ENCODE measurements around the gene MEG3. TPM values are rescaled to one million over a fixed set of nuclear protein-coding genes. Genes with fewer than 3 reads are reported as not detected.
"Not testable (repeated sequence)": the region's sequence is repeated elsewhere in the genome, so short reads cannot be mapped to it uniquely, and the experiment has no call there.

Gene MEG3
- total and polyA plus RNA-seq, 5 experiments from 2014 or later: not detected

DNA sequence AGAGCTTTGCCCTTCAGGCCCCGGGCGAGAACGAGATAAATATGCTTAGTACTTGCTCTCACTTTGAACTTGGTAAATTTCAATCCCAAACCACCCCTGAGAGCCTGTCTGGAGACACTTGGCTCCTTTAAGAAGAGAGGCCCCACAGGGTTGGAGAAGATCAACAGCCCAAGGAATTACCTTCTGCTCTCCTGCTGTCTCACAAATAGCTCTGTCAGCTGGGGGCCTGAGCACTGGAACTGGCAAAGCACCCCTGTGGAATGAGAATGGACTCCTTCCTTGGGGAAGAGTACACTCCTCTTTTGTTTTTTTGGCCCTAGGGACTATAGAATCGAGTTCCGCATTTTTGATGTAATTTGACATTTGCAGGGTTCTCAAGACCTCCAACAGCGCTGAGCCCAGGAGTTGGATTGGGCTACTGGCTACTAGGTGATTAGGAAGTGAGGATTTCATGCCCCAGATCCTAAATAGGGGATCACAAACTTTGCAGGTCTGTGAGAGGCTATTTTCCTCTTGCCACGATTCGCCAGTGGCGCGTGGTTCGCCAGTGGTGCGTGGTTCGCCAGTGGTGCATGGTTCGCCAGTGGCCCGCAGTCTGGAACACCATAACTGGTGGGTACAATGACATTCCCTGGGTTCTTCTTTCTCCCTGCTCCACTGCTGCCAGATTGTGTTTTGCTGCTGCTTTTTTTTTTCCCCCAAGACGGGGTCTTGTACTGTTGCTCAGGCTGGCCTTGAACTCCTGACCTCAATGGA is 17.8 kb upstream of the MEG3 start:
- no peak for ATAC-seq
- DNase-seq: no peak
- peaks cover 0 to 45% (median 18%) of the 10 kb centered on the region in 9 donors for H3K9me3 Mint-ChIP-seq
- POLR2A ChIA-PET: no interaction called here
- H3K27ac Mint-ChIP-seq: no peak overlapping the region
- no peaks in the 10 kb centered on the region for H3K4me1 Mint-ChIP-seq
- H3K36me3 Mint-ChIP-seq: peaks cover 0 to 12% (median 1%) of the 10 kb centered on the region in 3 donors
- peaks cover 2 to 16% (median 3%) of the 10 kb centered on the region in 5 donors for H3K27me3 Mint-ChIP-seq
- H3K4me3 Mint-ChIP-seq: no peak overlapping the region

GRCh38 chr14:100810435-100810834 is 15.5 kb upstream of the MEG3 start:
- DNase-seq: no peak

GRCh38 chr14:100810861-100811461 is 15.0 kb upstream of the MEG3 start:
- peaks cover 0 to 45% (median 18%) of the 10 kb centered on the region in 9 donors for H3K9me3 Mint-ChIP-seq
- ATAC-seq: no peak
- POLR2A ChIA-PET: no interaction called here
- H3K27me3 Mint-ChIP-seq: peaks cover 5 to 29% (median 18%) of the 10 kb centered on the region in 5 donors
- H3K36me3 Mint-ChIP-seq: peaks cover 0 to 12% (median 1%) of the 10 kb centered on the region in 3 donors
- DNase-seq: no peak
- H3K4me3 Mint-ChIP-seq: no peak overlapping the region
- H3K4me1 Mint-ChIP-seq: peaks cover 0 to 1% (median 0%) of the 10 kb centered on the region in 4 donors
- no peak overlapping the region for H3K27ac Mint-ChIP-seq

More at GRCh38 chr14:100810435-100810834, 15.5 kb upstream of the MEG3 start:
- Mint-ChIP-seq H3K36me3 (peaks cover 0 to 12% (median 1%) of the 10 kb centered on the region in 3 donors), H3K4me3 (no peak overlapping the region), H3K27me3 (peaks cover 5 to 26% (median 16%) of the 10 kb centered on the region in 5 donors), H3K4me1 (peaks cover 0 to 1% (median 0%) of the 10 kb centered on the region in 4 donors), H3K9me3 (peaks cover 0 to 45% (median 18%) of the 10 kb centered on the region in 9 donors), H3K27ac (no peak overlapping the region)
- POLR2A ChIA-PET: no interaction called here
- ATAC-seq: no peak

DNA sequence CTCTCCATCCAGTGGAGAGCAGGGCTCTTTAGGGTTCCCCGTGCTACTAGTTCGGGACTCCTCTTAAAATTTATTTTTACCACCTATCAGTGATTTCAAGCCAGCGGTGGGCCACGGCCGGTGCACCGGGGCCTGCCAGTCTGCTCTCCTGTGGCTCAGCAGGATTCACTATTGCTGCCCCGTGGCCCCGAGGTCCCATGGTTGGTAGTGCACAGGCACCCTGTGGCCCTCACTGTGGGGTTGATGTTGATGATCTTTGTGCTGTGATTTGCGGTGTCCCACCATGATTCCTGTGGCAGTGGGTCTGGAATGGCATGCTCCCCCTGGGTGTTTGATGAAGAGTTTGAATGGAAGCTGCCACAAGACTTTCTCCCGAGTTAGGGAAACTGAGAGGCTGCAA is 12.6 kb upstream of the MEG3 start:
- POLR2A ChIA-PET: no interaction called here

GRCh38 chr14:100815478-100816285 is 10.2 kb upstream of the MEG3 start:
- POLR2A ChIA-PET: no interaction called here
- Mint-ChIP-seq H3K4me3 (no peak overlapping the region), H3K27me3 (peaks cover 3 to 37% (median 26%) of the 10 kb centered on the region in 5 donors), H3K27ac (no peak overlapping the region), H3K4me1 (peaks cover 0 to 4% (median 0%) of the 10 kb centered on the region in 4 donors), H3K36me3 (peaks cover 0 to 1% (median 0%) of the 10 kb centered on the region in 3 donors), H3K9me3 (peaks cover 0 to 14% (median 0%) of the 10 kb centered on the region in 9 donors)
- no peak for ATAC-seq
- DNase-seq: no peak

More for the DNA sequence above, 12.6 kb upstream of the MEG3 start:
- DNase-seq (no peak), ATAC-seq (no peak)
- peaks cover 0 to 38% (median 13%) of the 10 kb centered on the region in 9 donors for H3K9me3 Mint-ChIP-seq
- H3K36me3 Mint-ChIP-seq: peaks cover 0 to 12% (median 1%) of the 10 kb centered on the region in 3 donors
- peak overlapping the region in 1 of 10 donors; percentile 9 for H3K27ac Mint-ChIP-seq
- H3K4me1 Mint-ChIP-seq: peaks cover 0 to 4% (median 0%) of the 10 kb centered on the region in 4 donors
- no peak overlapping the region for H3K4me3 Mint-ChIP-seq
- H3K27me3 Mint-ChIP-seq: peaks cover 5 to 33% (median 26%) of the 10 kb centered on the region in 5 donors

DNA sequence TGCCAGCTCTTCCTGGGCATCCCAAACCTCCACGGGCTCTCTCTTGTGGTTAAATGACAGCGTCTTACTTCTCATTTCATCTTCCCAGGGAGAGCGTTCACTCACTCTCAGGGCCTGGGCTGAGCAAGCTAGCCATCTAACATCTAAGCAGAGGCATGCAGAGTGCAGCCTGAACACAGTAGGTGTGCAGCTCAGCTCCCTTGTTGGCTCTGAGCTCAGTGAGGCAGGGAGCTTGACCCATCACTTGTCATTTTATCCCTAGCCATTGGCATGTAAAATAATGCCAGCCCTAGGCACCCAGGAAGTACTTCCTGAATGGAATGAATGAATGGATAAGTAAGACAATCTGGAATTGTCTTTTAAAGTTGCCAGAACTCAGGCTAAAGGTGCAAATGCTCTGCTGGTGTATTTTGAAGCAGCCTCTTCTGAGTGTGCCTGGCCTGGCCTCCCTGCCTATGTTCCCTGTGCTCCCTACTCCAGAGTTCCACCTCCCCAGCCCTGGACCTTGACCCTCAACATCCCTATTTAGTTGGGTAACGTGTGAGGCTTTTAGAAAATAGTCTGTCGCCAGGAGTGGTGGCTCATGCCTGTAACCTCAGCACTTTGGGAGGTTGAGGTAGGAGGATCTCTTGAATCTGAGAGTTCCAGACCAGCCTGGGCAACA is 9.5 kb upstream of the MEG3 start:
- H3K27ac Mint-ChIP-seq: no peak overlapping the region
- ATAC-seq: no peak
- peaks cover 5 to 34% (median 28%) of the 10 kb centered on the region in 5 donors for H3K27me3 Mint-ChIP-seq
- H3K4me3 Mint-ChIP-seq: no peak overlapping the region
- no peak for DNase-seq
- POLR2A ChIA-PET: no interaction called here
- peaks cover 0 to 8% (median 0%) of the 10 kb centered on the region in 9 donors for H3K9me3 Mint-ChIP-seq
- H3K36me3 Mint-ChIP-seq: peaks cover 0 to 1% (median 0%) of the 10 kb centered on the region in 3 donors
- peaks cover 0 to 4% (median 0%) of the 10 kb centered on the region in 4 donors for H3K4me1 Mint-ChIP-seq

DNA sequence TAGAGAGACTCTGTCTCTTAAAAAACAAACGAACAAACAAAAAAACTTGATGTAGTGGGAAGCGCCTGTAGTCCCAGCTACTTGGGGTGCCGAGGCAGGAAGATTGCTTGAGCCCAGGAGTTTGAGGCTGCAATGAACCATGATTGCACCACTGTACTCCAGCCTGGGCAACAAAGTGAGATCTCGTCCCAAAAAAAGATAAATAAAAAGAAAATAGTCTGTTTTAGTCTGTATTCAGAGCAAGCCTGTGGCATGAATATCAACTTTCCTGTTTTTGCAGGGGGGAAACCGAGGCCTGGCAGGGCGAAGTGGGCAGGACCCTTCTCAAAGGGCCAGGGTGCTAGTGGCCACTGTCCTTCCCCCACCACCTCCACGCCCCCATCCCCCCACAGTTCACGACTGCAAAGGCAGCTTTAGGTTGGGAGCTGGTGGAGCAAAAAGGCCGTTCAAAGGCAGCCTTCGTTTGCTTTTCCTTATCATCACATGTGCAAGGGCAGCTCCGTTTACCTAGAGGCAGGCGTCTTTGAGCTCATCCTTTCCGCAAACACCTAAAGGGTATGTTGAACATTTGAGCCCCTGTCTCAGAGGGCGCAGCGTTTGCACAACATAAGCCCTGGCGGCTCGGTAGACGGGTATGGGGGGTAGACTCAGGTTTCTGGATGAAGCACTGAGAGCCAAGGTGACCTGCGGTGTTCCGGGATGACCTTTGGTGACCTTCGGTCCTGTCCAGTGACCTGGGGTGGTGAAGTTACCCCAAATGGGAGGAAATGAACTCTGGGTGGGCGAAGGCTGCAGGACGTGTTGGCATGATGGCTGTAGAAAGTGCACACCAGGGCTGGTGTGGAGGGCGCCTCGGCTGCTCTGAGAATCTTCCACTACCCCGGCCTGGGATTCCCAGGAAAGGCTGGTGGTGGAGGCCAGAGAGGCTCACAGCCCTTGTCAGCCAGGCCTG is 8.7 kb upstream of the MEG3 start:
- POLR2A ChIA-PET: no interaction called here
- Mint-ChIP-seq H3K4me1 (peaks cover 0 to 4% (median 0%) of the 10 kb centered on the region in 4 donors), H3K27me3 (peaks cover 12 to 37% (median 28%) of the 10 kb centered on the region in 5 donors), H3K4me3 (no peak overlapping the region), H3K9me3 (peaks cover 0 to 4% (median 0%) of the 10 kb centered on the region in 9 donors), H3K36me3 (no peaks in the 10 kb centered on the region), H3K27ac (no peak overlapping the region)
- DNase-seq (no peak), ATAC-seq (no peak)

DNA sequence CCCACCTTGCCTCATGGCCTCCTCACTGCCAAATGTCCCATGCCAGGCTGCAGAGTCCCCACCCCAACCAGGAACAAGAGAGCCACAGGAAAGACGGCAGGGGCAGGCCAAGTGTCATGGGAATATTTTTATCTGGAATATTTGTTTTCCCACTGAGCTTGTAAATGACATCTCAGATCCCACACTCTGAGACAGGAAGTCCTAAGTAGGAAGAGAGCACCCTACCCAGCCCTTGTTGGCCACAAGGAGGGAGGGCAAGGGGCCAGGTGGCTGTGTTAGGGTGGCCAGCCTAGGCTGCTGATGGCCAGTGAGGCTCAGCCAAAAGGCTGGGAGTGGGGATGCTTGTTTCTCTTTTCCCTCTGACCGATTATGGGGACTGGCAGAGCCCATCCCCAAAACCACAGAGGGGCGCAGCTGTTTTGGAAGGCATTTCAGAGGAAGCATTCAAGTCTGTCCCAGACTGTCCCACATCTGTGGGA is 7.7 kb upstream of the MEG3 start:
- POLR2A ChIA-PET: no interaction called here
- no peak overlapping the region for H3K4me3 Mint-ChIP-seq
- no peak for ATAC-seq
- peaks cover 0 to 4% (median 0%) of the 10 kb centered on the region in 9 donors for H3K9me3 Mint-ChIP-seq
- H3K27me3 Mint-ChIP-seq: peaks cover 15 to 44% (median 31%) of the 10 kb centered on the region in 5 donors
- peaks cover 0 to 4% (median 0%) of the 10 kb centered on the region in 4 donors for H3K4me1 Mint-ChIP-seq
- no peaks in the 10 kb centered on the region for H3K36me3 Mint-ChIP-seq
- DNase-seq: no peak
- peak overlapping the region in 1 of 10 donors; percentile 24 for H3K27ac Mint-ChIP-seq

GRCh38 chr14:100818923-100819322 is 7.0 kb upstream of the MEG3 start:
- H3K4me1 Mint-ChIP-seq, DNase-seq, H3K9me3 Mint-ChIP-seq, ATAC-seq, POLR2A ChIA-PET, H3K4me3 Mint-ChIP-seq, H3K36me3 Mint-ChIP-seq, H3K27ac Mint-ChIP-seq: not testable (repeated sequence)
- H3K27me3 Mint-ChIP-seq: peaks cover 12 to 39% (median 30%) of the 10 kb centered on the region in 5 donors

- H3K9me3 Mint-ChIP-seq: no peaks in the 10 kb centered on the region
- H3K4me1 Mint-ChIP-seq: peaks cover 0 to 3% (median under 1%) of the 10 kb centered on the region in 4 donors
- no peaks in the 10 kb centered on the region for H3K36me3 Mint-ChIP-seq
- POLR2A ChIA-PET: no interaction called here
- DNase-seq: no peak
- no peak overlapping the region for H3K4me3 Mint-ChIP-seq
- peaks cover 7 to 35% (median 32%) of the 10 kb centered on the region in 5 donors for H3K27me3 Mint-ChIP-seq
- no peak for ATAC-seq
- H3K27ac Mint-ChIP-seq: no peak overlapping the region
Measured at GRCh38 chr14:100819453-100819828, 6.5 kb upstream of the MEG3 start.

GRCh38 chr14:100819829-100820475 is 6.0 kb upstream of the MEG3 start:
- no peak overlapping the region for H3K27ac Mint-ChIP-seq
- H3K27me3 Mint-ChIP-seq: peaks cover 8 to 37% (median 34%) of the 10 kb centered on the region in 5 donors
- no peaks in the 10 kb centered on the region for H3K36me3 Mint-ChIP-seq
- H3K9me3 Mint-ChIP-seq: no peaks in the 10 kb centered on the region
- H3K4me1 Mint-ChIP-seq: peaks cover 0 to 5% (median 2%) of the 10 kb centered on the region in 4 donors
- ATAC-seq: no peak
- POLR2A ChIA-PET: no interaction called here
- DNase-seq: no peak
- H3K4me3 Mint-ChIP-seq: no peak overlapping the region
